Measurements from ENCODE around the gene EEF2KMT.

DNA sequence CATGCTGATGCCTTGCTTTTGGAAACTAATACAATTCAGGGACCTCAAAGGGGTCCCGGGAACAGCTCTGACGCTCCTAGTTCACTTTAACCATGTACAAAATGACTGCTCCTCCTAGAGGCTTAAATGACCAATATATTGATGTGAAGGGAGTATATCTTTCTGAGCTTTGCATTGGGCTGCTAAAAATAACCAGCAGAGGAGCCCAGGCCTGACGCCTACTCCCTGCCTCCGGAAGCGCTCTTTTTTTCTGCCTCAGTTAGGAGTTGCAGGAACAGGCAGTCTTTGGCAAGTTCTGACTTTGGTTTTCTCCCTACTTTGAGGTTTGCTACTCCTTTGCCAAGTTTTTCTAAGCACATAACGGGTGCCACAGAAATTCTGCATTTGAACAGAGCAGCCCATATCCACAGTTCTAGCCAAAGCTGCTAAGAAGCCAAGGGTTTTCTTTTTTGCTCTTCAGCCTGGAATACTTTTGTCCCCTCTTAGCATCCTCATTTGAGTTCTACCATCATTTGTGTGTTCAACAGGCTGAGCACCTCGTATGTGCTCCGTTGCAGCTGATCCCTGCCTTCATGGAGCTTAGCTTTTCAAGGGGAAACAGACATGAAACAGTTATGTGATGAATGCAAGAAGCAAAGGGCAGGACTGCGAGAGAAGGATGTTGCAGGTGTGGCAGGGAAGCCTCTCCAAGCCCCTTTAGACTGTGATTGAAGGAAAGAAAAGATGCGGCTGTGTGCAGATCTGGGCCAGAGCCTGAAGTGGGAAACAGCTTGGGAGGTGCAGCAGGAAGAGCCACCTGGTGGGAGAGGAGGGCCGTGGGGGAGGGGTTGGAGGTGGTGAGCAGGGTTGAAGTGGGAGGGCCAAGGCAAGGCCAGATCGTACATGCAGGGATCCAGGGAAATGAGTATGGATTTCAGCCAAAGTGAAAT is 61.1 kb downstream of the EEF2KMT start:
- TF ChIP-seq CTCF (IDR thresholded peaks at IDR 0.05) (no peak), POLR2A (IDR thresholded peaks at IDR 0.05) (no peak)
